GM10266 (cell line): ENCODE measurements around the gene UBE4A.
"Not testable (repeated sequence)": the region's sequence is repeated elsewhere in the genome, so short reads cannot be mapped to it uniquely, and the experiment has no call there.

Experiments used
- DNase-seq: peaks from one replicate; pipeline ENCODE4 v3.0.0; 2012; ENCODE audit errors: extremely low spot score
- CTCF ChIP-seq: IDR thresholded peaks from 2 replicates; pipeline ENCODE4 v1.5.1; 2012; ENCODE audit warnings: mild to moderate bottlenecking, low read depth; ENCODE audit not compliant: control insufficient read depth, insufficient read depth; ENCODE audit errors: missing control alignments

UBE4A gene

GRCh38 chr11:118415062-118415738 lies 55.8 kb downstream of the UBE4A start:
- no peak for DNase-seq
- no peak for TF ChIP-seq CTCF

- DNase-seq, result no peak
- TF ChIP-seq CTCF, result no peak
These were observed 56.3 kb downstream of the UBE4A start for GRCh38 chr11:118415739-118416068.

- DNase-seq, result not testable (repeated sequence)
These were observed 57.5 kb downstream of the UBE4A start for GRCh38 chr11:118416900-118417299.

GRCh38 chr11:118417801-118418200 lies 58.4 kb downstream of the UBE4A start:
- DNase-seq, result no peak

GRCh38 chr11:118418766-118419165 lies 59.4 kb downstream of the UBE4A start:
- TF ChIP-seq CTCF, result no peak
- DNase-seq, result no peak

More at GRCh38 chr11:118417801-118418200, 58.4 kb downstream of the UBE4A start:
- no peak for TF ChIP-seq CTCF

- TF ChIP-seq CTCF, result no peak
- DNase-seq, result no peak
These were observed 68.3 kb downstream of the UBE4A start for GRCh38 chr11:118427707-118428106.

- no peak for DNase-seq
- no peak for TF ChIP-seq CTCF
These were observed 71.6 kb downstream of the UBE4A start for GRCh38 chr11:118430956-118431355.

GRCh38 chr11:118434123-118434552 lies 74.7 kb downstream of the UBE4A start:
- DNase-seq, result no peak

More at GRCh38 chr11:118434123-118434552, 74.7 kb downstream of the UBE4A start:
- TF ChIP-seq CTCF, result no peak
